Iris pigment epithelial cell (primary cell): ENCODE measurements around the gene NYAP2.
A peak's percentile ranks its signal among the peaks of the same experiment; 100 is the strongest.

ENCODE experiments used
- DNase-seq: peaks from one replicate; pipeline ENCODE4 v3.0.0-alpha.2; 2011; ENCODE audit warnings: low read depth

NYAP2 gene

GRCh38 chr2:225486236-225486635 is 86.7 kb downstream of the NYAP2 start:
- no peak for DNase-seq

GRCh38 chr2:225487878-225488416 is 88.4 kb downstream of the NYAP2 start:
- peak; percentile 9 for DNase-seq

DNA sequence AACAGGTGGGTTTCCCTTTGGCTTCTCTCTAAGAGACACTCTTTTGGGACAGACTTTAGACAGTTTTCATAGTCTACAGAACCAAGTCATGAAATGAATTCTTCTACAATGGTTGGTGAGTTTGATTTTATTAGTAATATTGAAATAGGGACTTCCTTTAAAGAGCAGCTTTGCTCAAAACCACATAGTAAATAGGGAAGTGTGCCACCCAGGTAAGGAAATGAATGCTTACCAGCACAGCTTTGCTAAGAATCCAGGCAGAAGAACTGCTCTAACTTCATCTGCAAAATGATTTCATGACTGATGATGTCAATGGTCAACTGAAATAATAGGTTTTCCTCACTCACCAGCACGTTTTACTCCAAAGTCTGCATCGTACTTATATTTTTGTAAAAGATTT is 89.2 kb downstream of the NYAP2 start:
- no peak for DNase-seq

- no peak for DNase-seq
Observed at GRCh38 chr2:225493420-225494099, 94.0 kb downstream of the NYAP2 start.

DNA sequence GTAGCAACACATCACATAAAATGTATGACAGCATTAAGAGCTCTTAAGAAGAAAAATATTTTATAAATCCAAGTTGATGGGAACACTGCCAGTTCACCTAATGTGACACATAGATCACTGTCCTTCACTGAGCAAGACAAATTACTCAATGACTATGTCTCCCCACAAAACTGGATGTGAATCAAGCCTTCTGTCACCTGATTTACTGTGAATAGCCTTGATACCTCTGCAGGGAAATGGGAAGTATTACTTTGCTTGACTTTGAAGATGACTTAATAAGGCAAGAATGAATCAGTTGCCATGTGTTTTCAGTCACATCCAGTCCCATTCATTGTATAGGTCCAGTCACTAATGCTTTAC is 94.6 kb downstream of the NYAP2 start:
- DNase-seq = peak; percentile 7

DNA sequence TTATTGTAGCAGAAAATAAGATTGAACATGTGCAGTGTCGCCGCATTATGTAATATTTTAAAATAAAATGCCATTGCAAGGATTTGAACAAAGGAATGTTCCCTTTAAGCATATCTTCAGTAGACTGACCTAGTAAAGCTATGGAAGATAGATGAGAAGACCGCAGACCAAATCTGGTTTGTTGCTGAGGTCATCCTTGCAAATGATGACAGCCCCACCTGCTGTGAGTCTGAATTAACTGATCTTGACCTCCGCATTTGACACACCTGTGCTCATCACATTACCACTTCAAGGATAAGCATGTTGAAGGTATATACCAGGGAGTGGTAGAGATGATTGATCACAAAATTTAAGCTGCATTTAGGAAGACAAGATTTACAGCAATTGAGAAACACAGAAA is 96.2 kb downstream of the NYAP2 start:
- no peak for DNase-seq

DNA sequence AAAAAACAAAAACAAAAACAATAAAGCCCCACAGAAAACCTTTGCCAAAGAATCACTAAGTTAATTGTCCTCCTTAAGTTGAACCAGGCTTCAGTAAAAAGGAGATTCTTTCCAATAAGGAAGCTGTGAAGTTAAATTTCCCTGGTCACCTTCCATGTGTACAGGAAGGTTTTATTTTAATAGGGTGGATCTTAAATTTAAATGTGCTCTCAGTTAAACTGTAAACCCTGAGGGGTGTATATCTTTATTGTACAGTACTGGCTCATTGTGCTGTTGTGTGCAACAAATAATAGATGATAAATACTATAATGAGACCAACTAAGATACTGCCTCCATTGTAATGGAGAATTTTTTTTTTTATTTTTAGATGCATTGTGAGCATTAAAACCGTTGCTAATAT is 97.1 kb downstream of the NYAP2 start:
- DNase-seq = no peak

GRCh38 chr2:225497166-225497565 is 97.7 kb downstream of the NYAP2 start:
- no peak for DNase-seq

DNA sequence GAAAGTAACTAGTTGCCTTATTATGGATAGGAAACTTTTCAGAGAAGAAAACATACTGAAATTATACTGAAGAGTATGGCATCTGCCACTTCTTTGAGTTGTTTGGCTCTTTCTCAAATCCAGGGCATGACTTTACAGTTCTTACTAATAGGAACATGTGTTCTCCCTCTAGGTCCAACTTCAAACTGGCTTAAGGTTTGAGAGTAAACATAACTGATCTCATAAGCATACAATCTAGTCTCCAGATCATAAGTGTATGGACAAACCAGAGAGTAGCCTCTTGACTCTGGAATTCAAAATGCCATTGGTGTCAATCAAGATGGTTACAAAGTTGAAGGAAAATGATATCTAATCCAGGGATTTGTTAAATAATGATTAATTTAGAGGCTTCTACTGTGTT is 101.5 kb downstream of the NYAP2 start:
- DNase-seq = no peak

- no peak for DNase-seq
Observed at GRCh38 chr2:225502971-225503370, 103.5 kb downstream of the NYAP2 start.

GRCh38 chr2:225510796-225511195 is 111.3 kb downstream of the NYAP2 start:
- DNase-seq = no peak

DNA sequence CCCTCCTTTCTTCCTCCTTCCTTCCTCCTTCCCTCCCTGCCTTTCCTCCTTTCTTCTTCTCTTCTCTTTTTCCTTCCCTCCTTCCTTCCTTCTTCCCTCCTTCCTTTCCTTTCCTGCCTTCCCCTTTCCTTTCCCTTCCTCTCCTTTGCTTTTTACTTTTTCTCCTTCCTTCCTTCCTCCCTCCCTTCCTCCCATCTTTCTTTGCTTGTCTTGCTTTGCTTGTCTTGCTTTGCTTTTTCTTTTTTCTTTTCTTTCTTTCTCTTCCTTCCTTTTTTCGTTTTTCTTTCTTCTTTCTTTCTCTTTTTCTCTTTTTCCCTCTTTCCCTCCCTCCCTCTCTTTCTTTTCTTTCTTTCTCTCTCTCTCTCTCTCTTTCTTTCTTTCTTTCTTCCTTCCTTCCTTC is 113.0 kb downstream of the NYAP2 start:
- no peak for DNase-seq

DNA sequence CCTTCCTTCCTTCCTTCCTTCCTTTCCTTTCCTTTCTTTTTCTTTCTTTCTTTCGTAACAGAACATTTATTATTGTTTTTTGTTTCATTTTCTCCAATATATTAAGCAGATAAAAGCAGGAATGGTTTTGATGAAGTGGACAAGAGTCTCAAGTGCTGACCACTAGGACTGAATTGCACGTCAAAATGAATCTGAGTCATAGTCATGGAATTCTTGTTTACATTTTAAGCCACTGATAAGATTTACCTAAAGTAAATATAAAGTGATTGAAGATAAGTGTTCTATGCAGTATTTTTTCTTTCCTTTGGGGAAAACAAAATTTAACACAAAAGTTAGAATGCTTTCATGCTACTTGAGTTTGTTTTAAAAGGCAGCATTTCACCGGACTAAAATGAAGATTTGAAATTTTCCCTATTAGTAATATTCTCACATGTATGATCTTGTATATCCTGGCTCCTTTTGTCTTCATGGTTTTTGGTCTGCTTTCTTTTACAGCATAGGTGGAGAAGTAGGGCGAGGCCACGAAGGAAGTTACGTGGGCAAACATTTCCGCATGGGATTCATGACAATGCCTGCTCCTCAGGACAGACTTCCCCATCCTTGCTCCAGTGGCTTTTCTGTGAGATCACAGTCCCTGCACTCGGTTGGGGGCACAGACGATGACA is 113.5 kb downstream of the NYAP2 start:
- DNase-seq = peak; percentile 86

DNA sequence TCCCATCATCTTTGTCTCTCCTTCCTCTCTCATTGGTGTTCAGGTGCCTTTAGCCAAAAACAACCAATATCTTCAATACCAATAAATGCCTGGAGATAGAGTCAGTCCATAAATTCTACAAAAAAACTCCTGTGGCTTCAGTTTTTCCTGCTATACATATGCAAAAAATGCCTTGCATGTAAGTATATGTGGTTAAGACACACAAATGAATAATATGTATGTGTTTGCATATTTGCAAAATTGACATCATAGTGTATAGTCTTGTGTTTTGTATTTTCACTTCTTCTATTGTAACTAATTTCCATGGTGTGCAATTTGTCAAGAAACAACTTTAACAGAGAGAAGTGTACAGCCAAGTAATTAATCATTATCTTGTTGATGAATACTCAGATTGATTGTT is 115.5 kb downstream of the NYAP2 start:
- no peak for DNase-seq

DNA sequence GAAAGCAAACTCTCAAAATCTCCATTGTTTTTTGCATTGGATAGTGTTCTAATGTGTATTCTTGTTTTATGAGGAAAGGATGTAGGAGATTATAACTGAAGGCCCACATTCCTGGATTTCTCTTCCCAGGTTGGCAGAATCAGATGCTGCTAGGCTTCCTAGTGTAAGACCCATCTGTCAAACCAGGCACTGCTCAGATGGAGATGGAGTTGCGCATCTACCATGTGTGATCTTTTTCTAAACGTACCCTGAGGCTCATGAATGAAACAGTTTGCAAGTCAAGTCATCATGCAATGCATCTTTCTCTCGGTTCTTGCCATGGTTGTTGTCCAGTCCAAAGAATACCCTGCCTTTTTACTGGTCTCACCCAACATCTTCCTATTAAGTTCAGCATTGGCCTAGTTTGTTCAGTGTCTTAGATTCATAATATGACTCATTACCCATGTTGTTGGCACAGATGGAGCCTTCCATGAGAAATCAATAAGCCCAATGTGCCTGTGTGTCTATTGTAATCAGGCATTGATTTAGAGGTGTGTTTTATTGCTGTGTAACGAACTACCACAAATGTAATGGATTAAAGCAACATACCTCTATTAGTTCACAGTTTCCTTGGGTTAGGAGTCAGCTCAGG is 127.4 kb downstream of the NYAP2 start:
- DNase-seq = no peak

- no peak for DNase-seq
Observed at GRCh38 chr2:225531559-225531958, 132.0 kb downstream of the NYAP2 start.

GRCh38 chr2:225532096-225532495 is 132.6 kb downstream of the NYAP2 start:
- no peak for DNase-seq

GRCh38 chr2:225534037-225534436 is 134.5 kb downstream of the NYAP2 start:
- DNase-seq = no peak

DNA sequence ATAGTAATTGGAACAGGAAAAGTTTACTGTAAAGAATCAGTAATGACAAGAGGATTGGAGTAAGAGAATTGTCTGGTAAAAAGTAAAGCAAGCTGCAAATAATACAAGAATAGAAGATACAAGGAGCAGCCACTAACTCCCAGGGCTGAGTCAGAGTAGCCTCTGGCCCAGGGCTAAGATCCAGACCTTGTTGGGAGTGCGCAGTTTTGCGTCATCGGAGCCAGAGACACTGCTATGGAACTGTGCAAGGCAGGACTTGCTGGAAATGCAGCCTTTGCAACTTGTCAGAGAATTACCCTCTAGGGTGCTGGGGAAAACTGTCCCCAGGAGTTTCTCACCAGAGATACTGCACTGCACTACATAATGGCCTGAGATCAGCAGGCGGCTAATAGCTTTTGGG is 135.2 kb downstream of the NYAP2 start:
- no peak for DNase-seq

DNA sequence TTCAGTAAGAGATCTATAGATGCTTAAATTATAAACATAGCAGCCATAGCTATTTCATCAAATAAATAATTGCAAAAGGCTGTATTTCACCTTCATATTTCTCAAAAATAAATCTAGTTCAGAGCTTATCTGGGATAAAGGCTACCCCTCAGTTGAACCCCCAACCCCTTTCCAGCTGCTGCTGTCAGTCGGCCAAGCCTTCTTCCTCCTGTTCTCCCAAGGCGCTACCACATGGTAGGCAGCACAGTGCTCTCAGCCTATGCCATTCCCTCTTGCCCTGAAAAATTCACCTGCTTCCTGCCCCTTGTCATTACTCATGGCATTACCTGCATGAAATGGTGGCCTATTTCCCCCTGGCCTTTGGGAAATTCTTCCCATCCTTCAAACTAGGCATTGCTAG is 136.5 kb downstream of the NYAP2 start:
- no peak for DNase-seq

DNA sequence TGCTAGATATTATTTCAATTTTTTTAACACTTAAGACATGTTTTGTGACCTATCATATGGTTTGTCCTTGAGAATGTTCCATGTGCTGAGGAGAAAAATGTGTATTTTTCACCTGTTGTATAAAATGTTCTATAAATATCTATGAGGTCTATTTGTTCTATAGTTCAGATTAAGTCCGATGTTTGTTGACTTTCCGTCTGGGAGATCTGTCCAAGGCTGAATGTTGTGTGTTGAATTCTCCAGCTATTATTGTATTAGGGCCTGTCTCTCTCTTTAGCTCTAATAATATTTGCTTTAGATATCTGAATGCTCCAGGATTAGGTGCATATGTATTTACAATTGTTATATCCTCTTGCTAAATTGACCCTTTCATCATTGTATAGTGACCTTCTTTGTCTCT is 144.1 kb downstream of the NYAP2 start:
- DNase-seq = no peak

DNA sequence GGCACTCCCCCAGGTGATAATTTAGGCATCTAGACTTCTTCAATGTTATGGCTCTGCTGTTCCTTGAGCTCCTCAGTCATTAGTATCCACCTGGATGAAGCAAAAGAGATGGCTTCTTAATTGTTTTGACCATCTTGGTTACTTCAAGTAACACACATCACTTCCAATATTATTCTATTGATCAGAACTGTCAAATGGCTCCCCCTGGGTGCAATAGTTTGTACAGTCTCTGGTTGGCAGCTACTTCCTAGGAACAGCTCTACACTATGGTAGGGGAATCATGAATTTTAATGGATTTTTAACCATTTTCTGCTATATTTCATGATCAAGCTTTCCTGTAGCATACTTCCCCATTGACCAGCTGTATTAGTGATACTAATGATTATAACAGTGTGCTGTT is 157.0 kb downstream of the NYAP2 start:
- no peak for DNase-seq

DNA sequence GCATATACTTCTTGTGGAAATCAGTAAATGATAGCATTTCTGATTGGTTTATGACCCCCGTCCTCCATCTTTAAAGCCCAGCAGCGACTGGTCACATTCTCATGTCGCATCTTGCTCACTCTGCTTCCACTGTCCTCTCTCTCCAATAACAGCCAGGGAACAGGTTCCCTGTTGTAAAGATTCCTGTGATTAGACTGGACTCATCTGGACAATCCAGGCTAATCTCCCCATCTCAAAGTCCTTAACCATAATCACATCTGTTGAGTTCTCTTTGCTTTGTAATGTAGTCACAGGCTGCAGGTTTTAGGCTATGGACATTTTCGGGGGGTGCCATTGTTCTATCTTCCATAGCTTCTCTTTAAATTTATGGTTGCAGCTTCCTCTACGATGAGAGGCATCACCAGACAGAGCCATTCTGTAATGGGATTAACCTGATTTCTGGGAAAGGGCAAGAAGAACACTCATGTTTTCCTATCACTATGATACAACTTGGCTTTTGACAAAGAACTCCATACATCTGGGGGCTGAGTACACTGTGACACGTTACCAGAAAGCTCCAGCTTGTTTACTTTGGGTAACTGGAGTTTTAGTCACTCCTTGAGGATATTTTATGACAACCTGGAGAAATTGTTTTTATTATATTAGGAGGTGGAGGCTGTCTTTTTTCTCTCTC is 159.0 kb downstream of the NYAP2 start:
- DNase-seq = no peak
